HCT116 (cell line): ENCODE measurements around the gene GZF1. TPM values are rescaled to one million over a fixed set of nuclear protein-coding genes. Genes with fewer than 3 reads are reported as not detected.

Experiments
- ATAC-seq: fragments of 200-7000 bp; cut with Tn5 transposase; 2 replicates; pipeline ENCODE4 v1.9.1; 2020; ENCODE audit warnings: mild to moderate bottlenecking, moderate library complexity
- BruUV-seq: library from RNA; stranded (reverse); fragments of 400-500 nt; replicated peaks from 2 replicates; lab custom pipeline; 2021; lab: Mats Ljungman, UMichigan
- CTCF ChIA-PET: fragments of 300-600 bp; sonication (Branson Sonifier 250); formaldehyde crosslinking; loops from one replicate; lab custom pipeline; 2021; ENCODE audit warnings: antibody characterized with exemption; lab: Charles Lee
- POLR2A ChIA-PET: fragments of 300-600, 350-600 bp; sonication (Branson Sonifier 250); formaldehyde crosslinking; loops from one replicate; lab custom pipeline; 2021; ENCODE audit warnings: antibody characterized with exemption; lab: Charles Lee
- RAD21 ChIA-PET, 2 experiments: fragments of 300-600 bp; sonication (Branson Sonifier 250); formaldehyde crosslinking; loops; one replicate each; lab custom pipeline; 2023; ENCODE audit warnings: low total read pairs in 2 of 2; ENCODE audit not compliant: uncharacterized antibody in 2 of 2, unreplicated experiment in 2 of 2, low non-redundant PET in 1 of 2; lab: Charles Lee
- DNase-seq: peaks from one replicate; pipeline ENCODE4 v3.0.0-alpha.2; 2010; ENCODE audit warnings: low read depth, low spot score
- H2AFZ ChIP-seq: fragments of 200-600 bp; shearing (Covaris generic), sonication (generic); 2 replicates; pipeline ENCODE4 v1.6.1; 2017; ENCODE audit warnings: low read depth, mixed run types, mixed read lengths, antibody characterized with exemption, low read length; ENCODE audit not compliant: poor library complexity, severe bottlenecking
- H3K27ac ChIP-seq: 2 replicates; pipeline ENCODE4 v1.5.1; 2012; ENCODE audit warnings: low read depth, low read length
- H3K27me3 ChIP-seq: fragments of 200-600 bp; sonication (generic); 2 replicates; pipeline ENCODE4 v1.6.1; 2016; ENCODE audit warnings: mixed run types, low read length, mixed read lengths; ENCODE audit not compliant: insufficient read depth
- H3K36me3 ChIP-seq, 2 experiments: fragments of 200-500 bp in 1 of 2; fragments of 200-600 bp in 1 of 2; sonication (Bioruptor generic) in 1 of 2; sonication (generic) in 1 of 2; 2 replicates each; pipeline versions ENCODE4 v1.5.1 to v1.6.1; 2014 to 2016; ENCODE audit warnings: low read length in 2 of 2, inconsistent platforms in 1 of 2, mixed read lengths in 1 of 2, mixed run types in 1 of 2; ENCODE audit not compliant: insufficient read depth in 2 of 2, control insufficient read depth in 1 of 2
- H3K4me1 ChIP-seq, 2 experiments: fragments of 200-600 bp in 1 of 2; sonication (generic) in 1 of 2; 2 replicates each; pipeline versions ENCODE4 v1.5.1 to v1.6.1; 2012 to 2017; ENCODE audit warnings: low read length in 2 of 2, inconsistent platforms in 1 of 2, mild to moderate bottlenecking in 1 of 2, mixed read lengths in 1 of 2, mixed run types in 1 of 2, moderate library complexity in 1 of 2; ENCODE audit not compliant: insufficient read depth in 2 of 2, control insufficient read depth in 1 of 2
- H3K4me2 ChIP-seq: fragments of 200-600 bp; sonication (generic); 2 replicates; pipeline ENCODE4 v1.6.1; 2017; ENCODE audit warnings: mixed run types, low read length, mixed read lengths
- H3K4me3 ChIP-seq, 2 experiments: fragments of 200-600 bp in 1 of 2; sonication (generic) in 1 of 2; replicated peaks in 1 of 2; 2 replicates each; pipeline ENCODE4 v1.5.1; 2011 to 2016; ENCODE audit warnings: low read length in 2 of 2, control low read depth in 1 of 2, low read depth in 1 of 2, mild to moderate bottlenecking in 1 of 2, mixed read lengths in 1 of 2, mixed run types in 1 of 2
- H3K79me2 ChIP-seq: fragments of 200-600 bp; sonication (generic); 2 replicates; pipeline ENCODE4 v1.6.1; 2017; ENCODE audit warnings: mild to moderate bottlenecking, mixed run types, low read length, moderate library complexity, mixed read lengths; ENCODE audit not compliant: insufficient read depth
- H3K9ac ChIP-seq: fragments of 200-600 bp; sonication (generic); 2 replicates; pipeline ENCODE4 v1.6.1; 2016; ENCODE audit warnings: low read length, mixed read lengths
- H3K9me2 ChIP-seq: fragments of 200-600 bp; sonication (generic), shearing (Covaris generic); 2 replicates; pipeline ENCODE4 v1.6.1; 2017; ENCODE audit warnings: mixed run types, mild to moderate bottlenecking, moderate library complexity; ENCODE audit not compliant: insufficient read depth
- H3K9me3 ChIP-seq, 2 experiments: fragments of 200-500 bp in 1 of 2; fragments of 200-600 bp in 1 of 2; sonication (Bioruptor generic) in 1 of 2; sonication (generic) in 1 of 2; 2 replicates each; pipeline ENCODE4 v1.6.1; 2014 to 2017; ENCODE audit warnings: low read length in 2 of 2, mixed read lengths in 2 of 2, inconsistent platforms in 1 of 2, low read depth in 1 of 2, mild to moderate bottlenecking in 1 of 2, mixed run types in 1 of 2, moderate library complexity in 1 of 2; ENCODE audit not compliant: control insufficient read depth in 1 of 2, insufficient read depth in 1 of 2
- H4K20me1 ChIP-seq: fragments of 200-600 bp; sonication (generic), shearing (Covaris generic); 2 replicates; pipeline ENCODE4 v1.6.1; 2017; ENCODE audit warnings: mixed run types, mild to moderate bottlenecking, moderate library complexity; ENCODE audit not compliant: insufficient read depth
- CEBPB ChIP-seq: IDR thresholded peaks from 2 replicates; pipeline ENCODE4 v1.6.1; 2012; ENCODE audit warnings: low read depth
- EGR1 ChIP-seq: IDR thresholded peaks from 2 replicates; pipeline ENCODE4 v1.6.1; 2012; ENCODE audit warnings: low read depth
- EZH2phosphoT487 ChIP-seq: fragments of 200-600 bp; IDR thresholded peaks from 2 replicates; pipeline ENCODE4 v1.6.1; 2018; ENCODE audit warnings: antibody characterized with exemption, borderline replicate concordance
- JUND ChIP-seq: IDR thresholded peaks from 2 replicates; pipeline ENCODE4 v1.6.1; 2012
- POLR2A ChIP-seq: IDR thresholded peaks from 2 replicates; pipeline ENCODE4 v1.7.0; 2011; ENCODE audit warnings: borderline replicate concordance; ENCODE audit not compliant: insufficient read depth, insufficient read length; ENCODE audit errors: extremely low read depth
- POLR2AphosphoS5 ChIP-seq: IDR thresholded peaks from 2 replicates; pipeline ENCODE4 v1.6.1; 2011; ENCODE audit warnings: mild to moderate bottlenecking, low read depth, low read length, moderate library complexity
- RAD21 ChIP-seq: IDR thresholded peaks from 2 replicates; pipeline ENCODE4 v1.6.1; 2012; ENCODE audit warnings: low read depth, mild to moderate bottlenecking
- SP1 ChIP-seq: IDR thresholded peaks from 2 replicates; pipeline ENCODE4 v1.6.1; 2012; ENCODE audit warnings: low read depth
- TCF7L2 ChIP-seq: IDR thresholded peaks from 2 replicates; pipeline ENCODE4 v1.7.0; 2011; ENCODE audit warnings: borderline replicate concordance, inconsistent platforms; ENCODE audit not compliant: insufficient read depth, insufficient read length; ENCODE audit errors: extremely low read depth
- YY1 ChIP-seq: IDR thresholded peaks from 2 replicates; pipeline ENCODE4 v1.6.1; 2011; ENCODE audit warnings: low read length, low read depth, moderate library complexity, mild to moderate bottlenecking; ENCODE audit not compliant: insufficient replicate concordance; ENCODE audit errors: extremely low read depth
- intact Hi-C: fragments of 100-400 bp; cut with micrococcal nuclease; formaldehyde crosslinking; loops from 2 replicates; pipeline ENCODE4 v1.10.0; 2022
- total RNA-seq: library from RNA; stranded (reverse); gene quantifications from one replicate; pipeline ENCODE4 v1.2.1, GENCODE V29; 2021; ENCODE audit not compliant: unreplicated experiment
- TF ChIP-seq, protein P1 (sequence below), 3 experiments: fragments of 200-600 bp in 1 of 3; sonication (generic) in 1 of 3; IDR thresholded peaks in 2 of 3; conservative IDR thresholded peaks in 1 of 3; 2 replicates each; pipeline ENCODE4 v1.5.1; 2012 to 2017; ENCODE audit warnings: low read depth in 2 of 3, low read length in 2 of 3, antibody characterized with exemption in 1 of 3, borderline replicate concordance in 1 of 3, control low read depth in 1 of 3, mild to moderate bottlenecking in 1 of 3, mixed read lengths in 1 of 3, mixed run types in 1 of 3, moderate library complexity in 1 of 3; ENCODE audit not compliant: insufficient read depth in 1 of 3
- TF ChIP-seq, protein P2 (sequence below): IDR thresholded peaks from 2 replicates; pipeline ENCODE4 v1.6.1; 2011; ENCODE audit warnings: mild to moderate bottlenecking, low read length, moderate library complexity; ENCODE audit not compliant: insufficient replicate concordance; ENCODE audit errors: extremely low read depth

GZF1 gene
- total RNA-seq, 1 experiment from 2014 or later, result 10.4 TPM

DNA sequence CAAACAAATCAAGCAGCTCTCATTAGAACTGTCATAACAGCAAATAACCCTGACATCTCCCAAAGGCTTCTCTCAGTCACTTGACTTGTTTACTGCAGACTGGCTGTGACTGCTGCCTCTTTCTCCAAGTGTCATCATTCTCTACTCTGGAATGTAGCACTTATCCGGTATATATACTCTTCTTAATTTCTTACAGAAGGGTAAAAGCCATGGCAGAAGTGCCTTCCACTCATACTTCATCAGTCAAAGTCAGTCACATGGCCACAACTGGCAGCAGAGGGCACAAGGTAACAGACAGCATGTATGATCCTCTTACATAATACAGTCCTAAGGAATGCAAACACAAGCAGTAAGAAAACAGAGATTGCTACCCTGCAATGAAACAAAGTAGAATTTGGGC lies 50.0 kb downstream of the GZF1 start:
- no peak overlapping the region for H3K9ac ChIP-seq
- no peaks in the 10 kb centered on the region for H3K27me3 ChIP-seq
- POLR2A ChIA-PET, result no interaction called here
- peaks cover 5% of the 10 kb centered on the region; the same call in 1 of the 2 replicates for H4K20me1 ChIP-seq
- no peaks in the 10 kb centered on the region for H3K9me2 ChIP-seq
- H3K79me2 ChIP-seq, result peaks cover 97% of the 10 kb centered on the region
- H3K4me2 ChIP-seq, result no peak overlapping the region
- DNase-seq, result no peak
- CTCF ChIA-PET, result no interaction called here
- H3K4me1 ChIP-seq, result no peaks in the 10 kb centered on the region
- TF ChIP-seq TCF7L2 (no peak), SP1 (no peak), YY1 (no peak), EZH2phosphoT487 (no peak), CEBPB (no peak), POLR2AphosphoS5 (no peak), JUND (no peak), EGR1 (no peak), POLR2A (no peak), RAD21 (no peak)
- TF ChIP-seq, protein P1, sequence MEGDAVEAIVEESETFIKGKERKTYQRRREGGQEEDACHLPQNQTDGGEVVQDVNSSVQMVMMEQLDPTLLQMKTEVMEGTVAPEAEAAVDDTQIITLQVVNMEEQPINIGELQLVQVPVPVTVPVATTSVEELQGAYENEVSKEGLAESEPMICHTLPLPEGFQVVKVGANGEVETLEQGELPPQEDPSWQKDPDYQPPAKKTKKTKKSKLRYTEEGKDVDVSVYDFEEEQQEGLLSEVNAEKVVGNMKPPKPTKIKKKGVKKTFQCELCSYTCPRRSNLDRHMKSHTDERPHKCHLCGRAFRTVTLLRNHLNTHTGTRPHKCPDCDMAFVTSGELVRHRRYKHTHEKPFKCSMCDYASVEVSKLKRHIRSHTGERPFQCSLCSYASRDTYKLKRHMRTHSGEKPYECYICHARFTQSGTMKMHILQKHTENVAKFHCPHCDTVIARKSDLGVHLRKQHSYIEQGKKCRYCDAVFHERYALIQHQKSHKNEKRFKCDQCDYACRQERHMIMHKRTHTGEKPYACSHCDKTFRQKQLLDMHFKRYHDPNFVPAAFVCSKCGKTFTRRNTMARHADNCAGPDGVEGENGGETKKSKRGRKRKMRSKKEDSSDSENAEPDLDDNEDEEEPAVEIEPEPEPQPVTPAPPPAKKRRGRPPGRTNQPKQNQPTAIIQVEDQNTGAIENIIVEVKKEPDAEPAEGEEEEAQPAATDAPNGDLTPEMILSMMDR (IDR thresholded peaks at IDR 0.05 in 2 of 3, conservative IDR thresholded peaks at IDR 0.05 in 1 of 3; ENCODE audit: borderline replicate concordance in 1 of 3, insufficient read depth in 1 of 3, low read depth in 2 of 3, low read length in 2 of 3), result no peak
- TF ChIP-seq, protein P2, sequence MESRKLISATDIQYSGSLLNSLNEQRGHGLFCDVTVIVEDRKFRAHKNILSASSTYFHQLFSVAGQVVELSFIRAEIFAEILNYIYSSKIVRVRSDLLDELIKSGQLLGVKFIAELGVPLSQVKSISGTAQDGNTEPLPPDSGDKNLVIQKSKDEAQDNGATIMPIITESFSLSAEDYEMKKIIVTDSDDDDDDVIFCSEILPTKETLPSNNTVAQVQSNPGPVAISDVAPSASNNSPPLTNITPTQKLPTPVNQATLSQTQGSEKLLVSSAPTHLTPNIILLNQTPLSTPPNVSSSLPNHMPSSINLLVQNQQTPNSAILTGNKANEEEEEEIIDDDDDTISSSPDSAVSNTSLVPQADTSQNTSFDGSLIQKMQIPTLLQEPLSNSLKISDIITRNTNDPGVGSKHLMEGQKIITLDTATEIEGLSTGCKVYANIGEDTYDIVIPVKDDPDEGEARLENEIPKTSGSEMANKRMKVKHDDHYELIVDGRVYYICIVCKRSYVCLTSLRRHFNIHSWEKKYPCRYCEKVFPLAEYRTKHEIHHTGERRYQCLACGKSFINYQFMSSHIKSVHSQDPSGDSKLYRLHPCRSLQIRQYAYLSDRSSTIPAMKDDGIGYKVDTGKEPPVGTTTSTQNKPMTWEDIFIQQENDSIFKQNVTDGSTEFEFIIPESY, result no peak
- TF ChIP-seq, all 23 proteins: peak for 0
- intact Hi-C loops, result loop anchor here (10.0 kb wide), 1 partner anchor 47 kb away; the partner anchor contains the start of gene GZF1
- no peak; the same call in 1 of the 2 replicates for ATAC-seq
- Histone ChIP-seq H3K4me3 (no peak overlapping the region), H3K36me3 (no peaks in the 10 kb centered on the region; a peak in 1 of 4 replicates), H3K9me3 (no peaks in the 10 kb centered on the region), H2AFZ (no peak overlapping the region), H3K27ac (no peak overlapping the region)
- BruUV-seq, result no TSS peak
- RAD21 ChIA-PET, result no interaction called here
